ENCODE measurements around the gene PGGHG.

The PGGHG gene

GRCh38 chr11:253160-253885 lies 35.6 kb upstream of the PGGHG start:
- no peak for TF ChIP-seq CTCF (IDR thresholded peaks at IDR 0.05)
- Histone ChIP-seq H3K4me3 (ENCODE audit: low read depth, low read length) (no peak overlapping the region), H3K27me3 (ENCODE audit: control insufficient read depth, insufficient read depth, low read length) (no peaks in the 10 kb centered on the region), H2AFZ (no peak overlapping the region), H3K36me3 (ENCODE audit: control insufficient read depth, insufficient read depth, low read length) (no peaks in the 10 kb centered on the region), H3K27ac (no peak overlapping the region), H3K4me1 (no peaks in the 10 kb centered on the region), H3K9me3 (ENCODE audit: control insufficient read depth, low read length) (no peaks in the 10 kb centered on the region), H3K79me2 (no peaks in the 10 kb centered on the region), H3K4me2 (ENCODE audit: low read length) (no peak overlapping the region), H3K9ac (no peak overlapping the region)

GRCh38 chr11:253886-254270 lies 35.0 kb upstream of the PGGHG start:
- no peak overlapping the region for H3K4me2 ChIP-seq (ENCODE audit: low read length)
- no peak overlapping the region for H2AFZ ChIP-seq
- H3K36me3 ChIP-seq (ENCODE audit: control insufficient read depth, insufficient read depth, low read length) = no peaks in the 10 kb centered on the region
- H3K27ac ChIP-seq = no peak overlapping the region
- H3K4me1 ChIP-seq = no peaks in the 10 kb centered on the region
- no peak overlapping the region for H3K9ac ChIP-seq
- TF ChIP-seq CTCF (IDR thresholded peaks at IDR 0.05) = no peak
- H3K9me3 ChIP-seq (ENCODE audit: control insufficient read depth, low read length) = no peaks in the 10 kb centered on the region
- H3K79me2 ChIP-seq = no peaks in the 10 kb centered on the region
- no peaks in the 10 kb centered on the region for H3K27me3 ChIP-seq (ENCODE audit: control insufficient read depth, insufficient read depth, low read length)
- H3K4me3 ChIP-seq (ENCODE audit: low read depth, low read length) = no peak overlapping the region

GRCh38 chr11:255176-255575 lies 33.8 kb upstream of the PGGHG start:
- H3K4me3 ChIP-seq (ENCODE audit: low read depth, low read length) = no peak overlapping the region
- H3K36me3 ChIP-seq (ENCODE audit: control insufficient read depth, insufficient read depth, low read length) = no peaks in the 10 kb centered on the region
- H3K27ac ChIP-seq = no peak overlapping the region
- H2AFZ ChIP-seq = no peak overlapping the region
- TF ChIP-seq CTCF (IDR thresholded peaks at IDR 0.05) = no peak
- no peak overlapping the region for H3K9ac ChIP-seq
- H3K79me2 ChIP-seq = no peaks in the 10 kb centered on the region
- H3K4me2 ChIP-seq (ENCODE audit: low read length) = no peak overlapping the region
- H3K27me3 ChIP-seq (ENCODE audit: control insufficient read depth, insufficient read depth, low read length) = no peaks in the 10 kb centered on the region
- H3K9me3 ChIP-seq (ENCODE audit: control insufficient read depth, low read length) = no peaks in the 10 kb centered on the region
- no peaks in the 10 kb centered on the region for H3K4me1 ChIP-seq

GRCh38 chr11:255816-256215 lies 33.1 kb upstream of the PGGHG start:
- Histone ChIP-seq H3K79me2 (no peaks in the 10 kb centered on the region), H3K4me1 (no peaks in the 10 kb centered on the region), H3K4me3 (ENCODE audit: low read depth, low read length) (no peak overlapping the region), H3K9ac (no peak overlapping the region), H2AFZ (no peak overlapping the region), H3K27ac (no peak overlapping the region), H3K4me2 (ENCODE audit: low read length) (no peak overlapping the region), H3K27me3 (ENCODE audit: control insufficient read depth, insufficient read depth, low read length) (no peaks in the 10 kb centered on the region), H3K9me3 (ENCODE audit: control insufficient read depth, low read length) (no peaks in the 10 kb centered on the region), H3K36me3 (ENCODE audit: control insufficient read depth, insufficient read depth, low read length) (no peaks in the 10 kb centered on the region)
- no peak for TF ChIP-seq CTCF (IDR thresholded peaks at IDR 0.05)

Measured in parathyroid adenoma (tissue), 2 donors.